C4-2B (cell line): ENCODE measurements around the gene RBMS3.

Experiments used
- ZFX ChIP-seq: fragments of 450-650 bp; IDR thresholded peaks from 2 replicates; pipeline ENCODE4 v1.6.1; 2017
- TF ChIP-seq, protein P1 (sequence below): fragments of 450-650 bp; conservative IDR thresholded peaks from 2 replicates; pipeline ENCODE4 v1.5.1; 2017; ENCODE audit warnings: mild to moderate bottlenecking

DNA sequence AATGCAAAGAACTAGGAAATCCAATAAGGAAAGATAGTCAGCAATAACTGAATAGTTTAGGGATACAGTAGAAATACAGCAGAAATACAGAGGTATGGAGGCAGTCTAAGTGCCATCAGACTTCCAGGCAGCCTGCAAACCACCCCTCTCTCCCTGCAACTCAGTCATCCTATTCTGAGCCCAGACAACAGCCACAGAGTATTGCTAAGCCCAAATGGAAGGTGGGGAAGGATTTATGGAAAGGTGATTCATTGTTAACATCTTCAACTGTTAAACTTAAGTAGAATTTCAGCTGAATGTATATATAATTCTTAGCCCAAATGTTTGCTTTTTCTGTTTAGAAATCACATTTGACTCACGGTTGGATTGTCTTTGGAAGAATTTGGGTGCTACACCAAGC, 300.4 kb downstream of the RBMS3 start:
- TF ChIP-seq, protein P1, sequence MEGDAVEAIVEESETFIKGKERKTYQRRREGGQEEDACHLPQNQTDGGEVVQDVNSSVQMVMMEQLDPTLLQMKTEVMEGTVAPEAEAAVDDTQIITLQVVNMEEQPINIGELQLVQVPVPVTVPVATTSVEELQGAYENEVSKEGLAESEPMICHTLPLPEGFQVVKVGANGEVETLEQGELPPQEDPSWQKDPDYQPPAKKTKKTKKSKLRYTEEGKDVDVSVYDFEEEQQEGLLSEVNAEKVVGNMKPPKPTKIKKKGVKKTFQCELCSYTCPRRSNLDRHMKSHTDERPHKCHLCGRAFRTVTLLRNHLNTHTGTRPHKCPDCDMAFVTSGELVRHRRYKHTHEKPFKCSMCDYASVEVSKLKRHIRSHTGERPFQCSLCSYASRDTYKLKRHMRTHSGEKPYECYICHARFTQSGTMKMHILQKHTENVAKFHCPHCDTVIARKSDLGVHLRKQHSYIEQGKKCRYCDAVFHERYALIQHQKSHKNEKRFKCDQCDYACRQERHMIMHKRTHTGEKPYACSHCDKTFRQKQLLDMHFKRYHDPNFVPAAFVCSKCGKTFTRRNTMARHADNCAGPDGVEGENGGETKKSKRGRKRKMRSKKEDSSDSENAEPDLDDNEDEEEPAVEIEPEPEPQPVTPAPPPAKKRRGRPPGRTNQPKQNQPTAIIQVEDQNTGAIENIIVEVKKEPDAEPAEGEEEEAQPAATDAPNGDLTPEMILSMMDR = no peak
- no peak for TF ChIP-seq ZFX
